NCI-H187 treated with DMSO at 0.1 percent for 48 hours (cell line): ENCODE results near the gene DPF3.

Experiments used
- DNase-seq: peaks from one replicate; lab custom pipeline; 2025; lab: John Stamatoyannopoulos, UW

The DPF3 gene

DNA sequence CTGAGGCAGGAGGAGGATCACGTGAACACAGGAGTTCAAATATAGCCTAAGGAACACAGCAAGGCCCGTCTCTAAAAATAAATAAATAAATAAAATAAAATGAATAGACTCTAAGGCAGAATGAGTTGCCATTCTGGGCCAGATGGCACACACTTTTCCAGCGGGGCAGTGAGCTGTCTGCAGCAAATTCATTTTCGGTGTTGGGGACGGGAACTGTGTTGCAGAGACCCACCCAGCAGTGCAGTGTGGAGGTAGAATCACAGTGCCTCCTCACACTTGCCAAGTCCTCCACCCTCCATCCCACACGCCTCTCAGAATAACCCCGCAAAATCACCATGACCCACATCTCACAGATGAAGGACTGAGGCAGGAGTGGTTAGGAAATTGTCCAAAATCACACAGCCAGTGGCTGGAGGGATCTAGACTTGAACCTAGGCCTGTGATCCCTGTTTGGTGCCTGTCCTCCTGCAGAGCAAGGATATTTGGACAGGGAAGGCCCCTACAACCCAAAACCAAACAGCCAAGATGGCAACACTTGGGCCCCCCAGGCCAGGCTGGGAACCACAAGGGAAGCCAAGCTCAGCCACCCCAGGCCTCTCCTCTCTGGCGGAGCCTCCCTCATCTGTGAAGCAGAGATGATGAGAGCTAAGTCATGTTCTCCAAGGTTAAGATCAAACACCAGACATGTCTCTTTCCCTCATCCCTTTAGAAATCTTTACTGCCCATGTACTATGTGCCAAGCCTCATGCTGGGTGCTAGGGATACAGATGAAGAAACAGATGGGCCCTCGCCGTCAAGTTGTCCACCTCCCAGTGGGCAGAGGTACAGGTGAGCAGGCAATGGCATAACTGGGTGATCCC lies 152.7 kb downstream of the DPF3 start:
- DNase-seq, result no peak

DNA sequence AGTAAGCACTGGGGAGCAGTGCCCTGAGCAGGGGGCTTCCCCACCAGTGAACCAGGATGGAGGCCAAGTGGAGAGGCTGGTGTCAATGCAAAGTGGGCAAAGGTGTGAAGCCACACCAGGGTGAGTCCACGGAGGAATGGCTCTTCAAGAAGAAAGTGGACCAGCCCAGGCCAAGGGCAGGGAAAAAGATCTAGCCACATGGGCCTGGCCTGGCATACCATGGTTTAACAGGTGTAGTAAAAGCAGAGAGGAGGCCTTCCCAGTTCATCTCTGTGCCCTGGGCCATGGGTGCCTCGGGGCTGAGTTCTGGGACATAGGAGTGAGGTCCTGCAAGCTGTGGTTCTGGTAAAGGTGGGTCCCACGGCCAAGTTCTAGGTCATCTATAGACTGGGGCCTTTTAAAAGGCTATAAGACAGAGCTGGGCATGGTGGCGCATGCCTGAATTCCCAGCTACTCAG lies 153.4 kb downstream of the DPF3 start:
- no peak for DNase-seq

DNA sequence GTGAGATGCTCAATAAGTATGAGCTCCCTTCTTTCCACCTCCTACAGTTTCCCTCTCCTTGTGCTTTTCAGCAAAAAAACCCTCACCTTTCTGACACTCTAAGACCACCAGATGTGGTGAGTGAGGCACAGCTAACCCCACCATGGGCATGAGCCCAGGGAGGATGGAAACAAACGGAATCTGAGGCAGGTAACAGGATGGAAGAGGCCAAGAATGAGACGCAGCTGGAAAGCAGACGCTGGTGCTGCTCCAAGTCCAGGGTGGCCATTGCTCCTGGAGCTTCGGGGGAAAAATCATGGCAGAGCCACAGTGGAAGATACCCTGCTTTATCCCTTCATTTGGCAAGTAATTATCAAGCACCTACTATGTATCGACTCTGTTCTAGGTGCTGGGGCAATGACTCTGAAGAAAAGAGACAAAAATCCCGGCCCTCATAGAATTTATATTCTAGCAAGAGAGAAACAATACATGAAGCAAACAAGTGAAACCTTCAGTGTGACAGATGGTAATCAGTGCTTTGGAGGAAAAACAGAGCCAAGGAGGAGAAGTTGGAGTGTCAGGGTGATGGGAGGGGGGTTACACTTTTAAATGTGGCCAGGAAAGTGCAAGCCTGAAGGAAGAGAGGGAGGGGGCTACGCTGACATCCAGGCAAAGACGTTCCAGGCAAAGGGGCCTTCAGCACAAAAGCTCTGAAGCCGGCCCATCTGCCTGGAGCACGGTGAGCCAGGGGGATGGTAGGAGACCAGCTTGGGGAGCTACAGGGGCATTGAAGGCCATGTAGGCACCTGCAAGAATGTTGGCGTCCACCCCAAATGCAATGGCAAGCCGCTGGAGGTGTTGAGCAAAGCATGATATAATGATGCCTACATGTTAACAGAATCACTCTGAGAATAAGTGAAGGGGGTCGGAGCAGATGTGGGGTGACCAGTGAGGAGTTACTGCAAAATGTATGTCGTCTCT lies 154.2 kb downstream of the DPF3 start:
- no peak for DNase-seq

DNA sequence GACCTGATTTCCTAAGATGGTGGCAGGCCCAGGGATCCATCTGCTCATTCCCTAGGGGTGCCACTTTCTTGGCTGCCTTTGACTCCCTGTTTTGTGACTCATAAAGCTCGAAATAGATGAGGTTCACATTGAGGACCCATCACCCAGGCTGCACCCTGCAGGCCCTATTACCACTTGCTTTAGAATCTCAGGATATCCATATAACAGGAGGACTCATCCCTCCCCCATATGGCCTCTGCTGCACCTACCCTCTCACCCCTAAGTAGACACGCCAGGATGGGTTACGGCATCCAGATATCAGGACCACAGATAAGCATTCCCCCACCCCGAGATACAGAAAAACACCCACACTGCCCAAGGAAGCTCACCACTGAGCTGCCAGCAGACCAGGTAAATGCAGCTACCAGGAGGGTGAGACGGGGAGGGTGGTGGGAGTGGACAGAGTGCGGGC lies 155.7 kb downstream of the DPF3 start:
- DNase-seq, result no peak

DNA sequence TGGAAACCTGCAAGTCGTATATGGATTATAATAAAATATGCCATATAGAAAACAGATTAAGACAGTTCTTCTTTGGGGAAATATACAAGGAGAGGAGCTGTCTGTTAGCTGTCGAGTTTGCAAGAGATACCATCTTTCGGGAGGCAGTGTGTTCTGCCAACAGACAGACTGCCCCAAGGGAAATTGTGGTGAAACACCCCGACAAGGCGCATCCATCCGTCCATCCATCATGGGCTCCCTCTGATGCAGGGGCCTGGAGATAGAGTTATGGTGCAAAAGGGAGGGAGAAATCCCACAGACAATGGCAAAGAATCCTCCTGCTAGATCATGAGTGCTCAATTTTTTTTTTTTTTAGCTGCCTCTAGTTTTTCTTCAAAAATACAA lies 156.3 kb downstream of the DPF3 start:
- no peak for DNase-seq

DNA sequence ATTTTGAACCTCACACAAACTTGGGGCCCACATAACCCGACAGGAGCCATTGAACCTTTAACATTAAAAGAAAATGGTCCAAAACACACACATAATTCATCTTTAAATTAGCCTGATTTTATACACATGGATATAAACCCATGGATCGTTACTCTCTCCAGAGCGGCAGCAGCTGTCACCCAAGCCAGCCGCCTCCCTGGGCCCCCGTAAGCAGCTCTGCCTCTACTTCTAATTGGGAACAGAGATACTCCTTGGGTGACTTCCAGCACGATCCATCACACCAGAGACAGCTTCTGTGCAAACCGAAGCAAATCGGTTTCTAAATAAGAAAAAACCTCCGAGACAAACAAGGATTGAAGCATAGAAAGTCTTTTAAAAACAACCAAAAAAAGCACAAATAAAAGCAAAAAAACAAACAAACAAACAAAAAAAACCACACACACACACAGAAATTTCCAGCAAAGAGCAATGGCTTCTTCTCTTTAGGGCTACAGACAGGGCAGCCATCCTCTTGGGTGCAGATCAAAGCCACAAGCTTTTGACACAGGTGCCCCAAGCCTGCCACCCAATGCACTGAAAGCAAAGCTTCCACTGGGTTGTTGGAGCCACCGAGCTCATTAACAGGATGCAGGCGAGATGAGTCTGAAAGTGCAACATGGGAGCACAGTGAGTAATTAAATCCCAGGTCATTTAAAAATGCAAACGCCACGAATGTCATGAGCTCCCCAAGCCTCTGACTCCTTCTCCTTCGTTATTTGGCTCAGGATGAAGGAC lies 156.9 kb downstream of the DPF3 start:
- DNase-seq, result no peak

DNA sequence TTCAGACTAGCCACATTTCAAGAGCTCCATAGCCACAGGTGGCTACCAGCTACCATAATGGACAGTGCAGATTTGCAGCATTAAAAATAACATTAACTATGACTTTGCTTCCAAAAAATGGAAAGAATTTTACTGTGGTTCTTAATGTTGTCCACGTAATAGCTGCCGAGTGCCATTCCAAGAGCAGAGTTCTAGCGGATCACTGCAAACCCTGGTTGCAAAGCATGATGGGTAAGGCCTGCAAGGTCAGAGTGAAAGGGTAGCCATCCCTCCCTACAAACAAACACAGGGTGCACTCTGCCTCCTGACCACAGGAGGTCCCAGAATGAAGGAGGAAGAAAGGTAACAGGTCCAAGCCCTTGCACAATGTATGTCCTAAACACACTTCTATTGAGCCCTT lies 157.6 kb downstream of the DPF3 start:
- DNase-seq, result no peak

DNA sequence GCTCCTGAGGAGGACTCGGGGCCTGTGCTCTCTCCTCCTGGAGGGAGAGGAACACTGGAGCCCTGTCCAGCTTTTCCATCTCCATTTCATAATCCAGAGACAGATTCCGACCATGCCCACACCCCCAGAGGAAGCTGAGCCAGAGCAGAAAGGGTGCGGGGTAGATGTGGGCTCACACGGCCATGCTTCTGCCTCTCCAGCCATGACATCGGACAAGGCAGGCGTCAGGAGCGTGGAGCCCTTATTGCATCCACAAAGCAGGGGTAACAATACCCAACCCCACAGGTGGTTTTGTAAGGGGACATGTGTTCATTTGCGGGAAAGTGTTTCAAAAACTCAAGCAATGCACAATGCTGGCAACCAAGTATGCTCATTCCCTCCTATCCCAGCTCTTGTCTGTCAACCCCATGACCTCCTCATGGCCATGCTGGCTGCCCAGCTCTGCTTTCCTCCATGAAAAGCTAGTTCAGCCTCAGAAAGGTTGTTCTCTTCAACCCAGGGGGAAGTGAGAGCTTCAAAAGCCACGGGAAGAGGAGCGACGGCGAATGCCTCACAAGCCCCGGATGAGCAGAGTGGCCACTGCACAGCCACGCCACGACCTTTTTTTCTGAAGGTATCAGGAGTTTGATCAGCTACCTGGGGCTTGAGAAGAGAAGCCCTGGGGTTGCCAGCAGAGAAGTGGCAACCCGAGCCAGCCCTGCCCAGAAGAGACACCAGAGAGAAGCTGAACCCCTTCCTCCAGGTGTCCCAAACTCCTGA lies 161.7 kb downstream of the DPF3 start:
- DNase-seq, result no peak

DNA sequence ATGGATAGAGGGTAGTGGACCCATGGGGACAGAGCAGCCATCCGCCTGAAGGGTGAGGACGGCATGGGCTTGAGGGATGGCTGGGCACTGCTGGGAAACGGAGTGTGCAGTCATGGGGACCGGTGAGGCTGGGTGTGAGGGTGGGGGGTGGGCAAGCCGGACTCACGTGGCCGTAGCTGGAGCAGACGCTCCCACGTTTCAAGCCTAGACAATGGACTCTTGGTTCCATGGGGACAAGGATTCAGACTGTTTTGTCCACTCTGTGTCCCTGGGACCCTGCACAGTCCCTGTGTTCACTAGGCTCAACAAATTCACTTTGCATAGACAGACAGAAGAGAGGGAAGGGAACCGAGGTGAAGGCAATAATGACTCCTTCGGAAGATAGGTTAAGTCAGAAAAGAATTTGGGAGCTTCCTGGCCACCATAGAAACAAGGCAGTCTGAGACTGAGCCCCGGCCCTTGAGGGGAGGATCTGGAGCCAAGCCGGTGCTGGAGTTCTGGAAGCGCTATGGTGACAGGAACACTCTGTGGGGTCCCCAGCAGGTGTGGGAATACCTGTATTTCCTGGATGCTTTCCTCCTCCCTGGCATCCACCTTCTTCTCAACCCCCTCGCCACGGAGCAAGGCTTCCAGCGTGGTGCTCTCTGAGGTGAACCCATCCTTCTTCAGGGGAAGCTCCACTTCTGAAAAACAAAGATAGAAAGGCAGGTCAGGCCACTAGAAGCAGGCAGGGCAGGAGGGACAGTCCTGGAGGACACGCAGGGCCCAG lies 162.5 kb downstream of the DPF3 start:
- DNase-seq, result no peak

DNA sequence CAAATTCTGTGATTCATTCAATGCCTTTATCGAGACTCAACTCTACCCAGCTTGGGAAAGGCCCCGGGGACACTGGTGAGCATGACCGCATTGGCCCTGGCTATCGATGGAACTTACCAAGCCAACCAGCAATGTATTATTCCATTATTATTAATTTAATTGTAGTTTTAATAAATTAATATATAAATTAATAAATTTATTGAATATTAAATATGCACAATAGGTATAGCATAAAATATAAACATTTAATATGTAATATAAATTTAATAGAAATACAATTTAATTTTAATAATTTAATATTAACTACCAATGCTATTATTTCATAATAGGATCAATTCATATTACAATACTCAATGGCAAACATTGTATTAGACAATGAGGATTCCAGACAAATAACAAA lies 163.4 kb downstream of the DPF3 start:
- DNase-seq, result no peak

DNA sequence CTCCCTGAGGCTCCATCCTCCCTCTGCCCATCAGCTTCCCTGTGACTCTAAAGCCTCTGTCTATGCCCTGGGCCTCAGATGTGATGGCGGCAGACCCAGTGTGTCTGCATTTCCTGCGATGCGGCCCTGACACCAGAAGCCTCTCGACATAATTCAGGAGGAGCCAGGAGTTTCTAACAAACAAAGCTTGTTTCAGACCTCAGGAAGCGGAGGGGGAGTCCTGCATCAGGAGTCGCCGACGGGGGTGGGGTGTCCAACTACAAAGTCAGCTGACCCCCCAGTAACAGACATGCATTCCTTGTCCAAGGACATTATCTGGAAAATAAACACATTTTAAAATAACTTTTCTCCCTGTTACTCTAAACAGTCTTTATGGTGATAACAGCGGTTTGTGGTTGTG lies 167.5 kb downstream of the DPF3 start:
- DNase-seq, result no peak

DNA sequence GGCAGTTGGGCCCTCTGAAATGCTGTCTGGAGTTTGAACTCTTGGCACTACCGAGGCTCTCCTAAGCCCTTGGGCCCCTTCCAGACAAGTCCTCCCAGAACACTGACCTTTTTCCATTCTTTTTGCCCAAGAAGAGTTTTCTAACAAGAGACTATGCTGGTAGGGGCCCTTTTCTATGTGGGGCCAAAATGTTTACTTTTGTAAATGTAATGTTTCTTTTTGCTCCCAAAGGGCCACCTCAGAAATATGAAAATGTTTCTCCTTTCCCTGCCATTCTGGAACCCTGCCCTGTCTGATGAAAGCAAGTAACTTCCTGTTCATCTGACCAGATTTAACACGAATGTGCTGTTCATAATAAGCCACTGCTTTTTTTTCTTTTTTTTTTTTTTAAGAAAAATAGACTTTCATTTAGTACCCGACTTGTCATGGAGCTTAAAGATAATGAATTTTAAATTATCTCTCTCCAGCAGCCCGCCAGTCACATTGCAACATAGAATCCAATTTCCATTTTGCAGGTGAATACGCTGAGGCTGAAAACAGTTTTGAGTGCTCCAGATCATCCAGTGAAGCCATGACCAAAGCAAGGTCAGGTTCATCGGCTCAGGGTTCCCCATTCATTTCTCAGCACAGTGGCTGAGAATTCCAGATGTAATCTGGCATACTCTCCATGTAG lies 169.9 kb downstream of the DPF3 start:
- no peak for DNase-seq

DNA sequence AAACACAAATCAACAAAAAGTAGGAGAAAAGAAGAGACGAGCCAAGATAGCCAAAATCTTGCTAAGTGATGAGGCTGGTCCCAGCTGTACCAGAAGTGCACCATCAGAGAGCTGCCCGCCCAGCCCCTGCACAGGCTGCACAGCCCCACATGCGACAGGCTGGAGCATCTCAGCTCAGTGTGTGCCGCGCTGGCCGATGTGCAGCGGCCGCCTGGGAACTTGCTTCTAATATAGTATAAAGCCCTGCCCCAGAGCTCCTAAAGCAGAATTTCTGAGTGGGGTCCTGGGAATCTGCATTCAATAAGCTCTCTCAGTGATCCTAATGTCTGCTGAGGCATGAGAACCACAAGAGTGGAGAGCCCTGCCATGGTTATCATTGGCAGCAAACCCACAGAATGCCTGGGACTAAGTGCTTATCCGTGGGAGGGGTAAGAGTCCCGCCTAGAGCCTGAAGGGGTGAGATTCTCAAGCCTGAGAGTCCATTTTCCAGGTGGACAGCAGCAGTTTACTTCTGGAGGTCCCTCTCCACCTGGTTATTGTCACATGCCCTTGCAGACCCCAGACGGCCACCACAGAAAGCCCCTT lies 171.6 kb downstream of the DPF3 start:
- DNase-seq, result no peak

DNA sequence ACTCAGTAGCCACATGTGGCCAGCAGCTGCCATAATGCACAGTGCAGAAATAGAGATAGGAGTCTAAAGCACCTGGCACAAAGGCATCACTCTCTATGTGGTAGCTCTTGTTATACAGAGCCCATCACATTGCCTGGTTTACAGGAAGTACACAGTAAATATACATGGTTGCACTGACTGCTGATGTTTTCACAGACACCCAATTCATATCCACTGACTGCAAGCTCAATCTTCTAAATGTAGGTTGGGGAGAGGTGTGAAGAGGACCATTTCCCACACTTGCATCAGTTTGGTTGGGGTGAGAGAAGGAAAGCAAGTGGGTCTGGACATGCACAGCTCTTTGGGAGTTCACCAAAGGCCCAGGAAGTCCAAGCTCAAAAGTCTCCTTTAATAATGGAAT lies 172.8 kb downstream of the DPF3 start:
- no peak for DNase-seq

DNA sequence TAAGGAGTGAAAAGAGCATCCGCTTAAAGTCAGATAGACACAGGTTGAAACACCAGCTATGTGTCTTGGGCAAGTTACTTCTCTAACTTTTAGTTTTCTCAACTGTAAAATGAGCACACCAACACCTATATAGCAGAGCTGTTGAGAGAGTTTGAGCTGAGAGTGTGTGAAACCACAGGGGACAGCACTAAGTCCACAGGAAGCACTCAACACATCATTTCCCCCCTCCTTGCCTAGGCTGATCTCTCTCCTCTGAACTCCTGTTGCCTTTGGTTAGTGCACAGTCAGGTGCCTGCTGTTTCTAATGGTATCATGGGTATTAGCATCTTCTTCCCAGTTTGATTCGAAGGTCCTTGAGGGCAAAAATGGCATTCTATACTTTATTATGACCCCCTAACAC lies 176.7 kb downstream of the DPF3 start:
- no peak for DNase-seq

DNA sequence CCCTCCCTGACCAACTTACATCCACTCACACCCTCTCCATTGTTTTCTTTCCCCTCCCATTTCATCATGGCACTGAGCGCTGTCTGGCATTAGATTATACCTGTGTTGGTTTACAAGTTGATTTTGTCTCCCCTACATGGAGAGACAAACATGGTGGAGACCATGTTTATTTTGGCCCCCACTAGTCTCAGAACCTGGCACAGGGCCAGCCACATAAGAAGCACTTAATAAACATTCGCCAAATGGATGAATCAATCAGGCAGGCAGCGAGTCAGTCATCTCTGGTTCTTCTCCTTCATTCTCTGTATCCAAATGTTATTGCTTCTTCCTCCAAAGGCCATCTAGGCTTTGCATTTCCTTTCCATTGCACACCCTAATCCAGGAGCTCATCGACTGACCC lies 177.4 kb downstream of the DPF3 start:
- DNase-seq, result no peak

DNA sequence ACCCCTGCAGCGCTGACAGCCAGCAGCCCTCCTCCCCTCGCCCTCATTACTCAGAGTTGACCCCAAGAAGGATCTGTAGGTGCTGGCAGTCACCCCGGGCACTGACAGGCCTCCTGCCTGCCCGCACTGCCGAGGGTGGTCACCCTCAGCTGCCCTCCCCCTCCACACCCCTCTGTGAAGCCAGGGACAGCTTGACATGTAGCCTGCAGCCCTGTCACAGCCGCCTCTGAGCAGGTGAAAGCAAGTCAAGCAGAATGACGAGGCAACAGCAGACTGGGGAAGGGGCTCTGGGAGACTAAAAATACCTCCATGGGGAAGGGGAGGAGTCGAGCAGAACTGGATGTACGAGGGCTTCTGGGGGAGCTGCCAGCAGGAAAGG lies 178.1 kb downstream of the DPF3 start:
- no peak for DNase-seq

DNA sequence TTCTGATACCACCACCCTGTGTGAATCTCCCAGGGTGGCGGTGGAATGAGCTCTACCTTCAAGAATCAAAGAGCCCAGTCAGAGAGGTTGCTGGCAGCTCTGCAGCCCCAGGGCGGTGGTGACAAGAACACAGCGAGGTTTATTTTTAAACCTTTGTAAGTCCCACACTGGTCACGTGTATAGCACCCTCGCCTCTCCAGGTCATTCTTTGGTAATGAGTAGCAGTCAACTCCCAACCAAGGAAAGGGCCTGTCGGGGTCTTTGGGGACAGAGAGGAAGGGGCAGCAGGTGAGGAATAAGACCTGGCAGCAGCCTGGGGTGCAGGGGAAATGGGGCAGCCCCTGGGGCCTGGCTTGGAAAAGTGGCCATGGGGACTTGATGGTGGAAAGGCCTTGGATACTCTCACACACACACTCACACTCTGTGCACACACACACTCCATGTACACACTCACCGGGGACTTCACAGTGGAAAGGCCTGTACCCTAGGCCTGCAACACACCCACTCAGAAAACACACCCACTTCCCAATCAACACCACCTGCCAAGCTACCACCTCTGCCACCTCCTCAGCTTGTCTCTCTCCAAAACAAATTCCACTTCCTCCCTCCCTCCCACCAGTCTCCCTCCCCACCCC lies 178.6 kb downstream of the DPF3 start:
- DNase-seq, result no peak

DNA sequence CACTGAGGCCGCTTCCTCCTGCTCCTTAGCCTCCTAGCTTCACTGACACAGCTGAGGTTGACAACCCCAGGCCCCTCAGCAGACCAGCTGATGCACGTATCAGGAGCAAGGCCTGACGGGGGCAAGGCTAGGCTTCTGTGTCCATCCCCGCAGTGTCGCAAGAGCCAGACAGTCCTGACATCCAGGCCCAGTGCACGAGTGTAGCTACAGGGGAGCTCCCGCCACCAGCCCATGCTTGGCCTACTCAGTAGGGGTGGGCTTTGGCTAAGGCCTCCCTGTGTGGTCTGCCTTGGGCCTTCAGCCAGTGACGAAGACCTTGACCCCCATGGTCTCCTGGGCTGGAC lies 179.1 kb downstream of the DPF3 start:
- no peak for DNase-seq
